ENCODE data around the gene LDHAL6A.

DNA sequence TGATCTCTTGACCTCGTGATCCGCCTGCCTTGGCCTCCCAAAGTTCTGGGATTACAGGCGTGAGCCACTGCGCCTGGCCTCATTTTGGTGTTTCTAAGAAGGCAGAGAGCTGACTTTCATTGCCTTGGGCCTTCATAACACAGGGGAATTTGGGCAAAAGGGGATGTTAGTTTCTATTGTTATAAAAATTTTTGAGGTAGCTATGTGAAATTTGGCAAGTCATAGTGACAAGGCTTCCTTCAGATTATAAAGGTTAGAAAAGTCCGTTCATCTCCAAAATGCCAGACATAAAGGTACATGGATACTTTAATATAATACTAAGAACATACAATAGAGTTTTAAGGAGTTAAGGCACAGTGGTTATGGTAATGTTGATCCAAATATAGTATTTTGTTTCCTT lies 26.3 kb upstream of the LDHAL6A start:
- TF ChIP-seq, protein P1, sequence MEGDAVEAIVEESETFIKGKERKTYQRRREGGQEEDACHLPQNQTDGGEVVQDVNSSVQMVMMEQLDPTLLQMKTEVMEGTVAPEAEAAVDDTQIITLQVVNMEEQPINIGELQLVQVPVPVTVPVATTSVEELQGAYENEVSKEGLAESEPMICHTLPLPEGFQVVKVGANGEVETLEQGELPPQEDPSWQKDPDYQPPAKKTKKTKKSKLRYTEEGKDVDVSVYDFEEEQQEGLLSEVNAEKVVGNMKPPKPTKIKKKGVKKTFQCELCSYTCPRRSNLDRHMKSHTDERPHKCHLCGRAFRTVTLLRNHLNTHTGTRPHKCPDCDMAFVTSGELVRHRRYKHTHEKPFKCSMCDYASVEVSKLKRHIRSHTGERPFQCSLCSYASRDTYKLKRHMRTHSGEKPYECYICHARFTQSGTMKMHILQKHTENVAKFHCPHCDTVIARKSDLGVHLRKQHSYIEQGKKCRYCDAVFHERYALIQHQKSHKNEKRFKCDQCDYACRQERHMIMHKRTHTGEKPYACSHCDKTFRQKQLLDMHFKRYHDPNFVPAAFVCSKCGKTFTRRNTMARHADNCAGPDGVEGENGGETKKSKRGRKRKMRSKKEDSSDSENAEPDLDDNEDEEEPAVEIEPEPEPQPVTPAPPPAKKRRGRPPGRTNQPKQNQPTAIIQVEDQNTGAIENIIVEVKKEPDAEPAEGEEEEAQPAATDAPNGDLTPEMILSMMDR (IDR thresholded peaks at IDR 0.05): no peak
- TF ChIP-seq ZFX (IDR thresholded peaks at IDR 0.05; ENCODE audit: borderline replicate concordance): no peak

All from 22Rv1 (cell line).